Testis (tissue), 2 donors: ENCODE results near the gene TCF23.

Experiments
- CTCF ChIP-seq, 3 experiments: fragments of 450-650 bp in 2 of 3; fragments of 200-600 bp in 1 of 3; sonication (generic) in 1 of 3; IDR thresholded peaks; one replicate each; pipeline ENCODE4 v1.5.1; 2016 to 2019; ENCODE audit warnings: antibody characterized with exemption in 3 of 3, mild to moderate bottlenecking in 2 of 3, moderate library complexity in 1 of 3
- POLR2A ChIP-seq: fragments of 450-650 bp; IDR thresholded peaks from one replicate; pipeline ENCODE4 v1.6.1; 2017; ENCODE audit warnings: antibody characterized with exemption, mild to moderate bottlenecking, moderate library complexity

GRCh38 chr2:27145682-27146081, 3.1 kb upstream of the TCF23 start:
- TF ChIP-seq CTCF (IDR thresholded peaks at IDR 0.05) (no peak), POLR2A (no peak)
